HFFc6 (cell line): Measurements from ENCODE around the gene DDX23. TPM values are rescaled to one million over a fixed set of nuclear protein-coding genes. Genes with fewer than 3 reads are reported as not detected.

ENCODE experiments used
- DNase-seq: peaks from one replicate; pipeline ENCODE4 v3.0.0-alpha.2; 2018
- H3K27ac Mint-ChIP-seq: 2 replicates; pipeline ENCODE4 v1.8.0; 2020; ENCODE audit warnings: mild to moderate bottlenecking, mixed read lengths
- H3K27me3 Mint-ChIP-seq: 2 replicates; pipeline ENCODE4 v1.8.0; 2021; ENCODE audit warnings: mild to moderate bottlenecking, moderate library complexity, mixed read lengths; ENCODE audit not compliant: insufficient read depth
- H3K36me3 Mint-ChIP-seq: 2 replicates; pipeline ENCODE4 v1.8.0; 2021; ENCODE audit warnings: low read depth, mixed read lengths
- H3K4me1 Mint-ChIP-seq: 2 replicates; pipeline ENCODE4 v1.8.0; 2020; ENCODE audit warnings: low read depth, mixed read lengths
- H3K4me3 Mint-ChIP-seq: 2 replicates; pipeline ENCODE4 v1.8.0; 2020; ENCODE audit warnings: mild to moderate bottlenecking, moderate library complexity, mixed read lengths
- H3K9me3 Mint-ChIP-seq: 2 replicates; pipeline ENCODE4 v1.8.0; 2020; ENCODE audit warnings: mild to moderate bottlenecking, mixed read lengths
- CTCF ChIP-seq: fragments of 200-600 bp; sonication (generic); IDR thresholded peaks from 2 replicates; pipeline ENCODE4 v1.5.0; 2021; ENCODE audit warnings: antibody characterized with exemption, mild to moderate bottlenecking
- total RNA-seq, 6 experiments: library from RNA; stranded (reverse); fragmentation: NEBNext Ultra II Directional; extraction: Animal tissue kit (Norgen Biotek cat#: 25700); gene quantifications; 2 replicates in 1 of 6; 3 replicates in 5 of 6; pipeline ENCODE4 v1.2.3, GENCODE V29; 2021

The DDX23 gene
- total RNA-seq, 6 experiments from 2014 or later = 57.4 to 84.1 (median 69.8) TPM

GRCh38 chr12:48824905-48825304, 27.1 kb downstream of the DDX23 start:
- TF ChIP-seq CTCF = no peak
- DNase-seq = no peak
- Mint-ChIP-seq H3K4me3 (no peak overlapping the region), H3K27me3 (no peaks in the 10 kb centered on the region; the same call in none of the 2 replicates), H3K9me3 (no peaks in the 10 kb centered on the region), H3K36me3 (peaks cover 13% of the 10 kb centered on the region; the same call in 1 of the 2 replicates), H3K27ac (no peak overlapping the region), H3K4me1 (no peaks in the 10 kb centered on the region)

- no peaks in the 10 kb centered on the region for H3K9me3 Mint-ChIP-seq
- peaks cover 13% of the 10 kb centered on the region; the same call in 1 of the 2 replicates for H3K36me3 Mint-ChIP-seq
- no peak overlapping the region for H3K4me3 Mint-ChIP-seq
- no peaks in the 10 kb centered on the region; the same call in none of the 2 replicates for H3K27me3 Mint-ChIP-seq
- H3K27ac Mint-ChIP-seq = no peak overlapping the region
- TF ChIP-seq CTCF = no peak
- no peak for DNase-seq
- peaks cover 4% of the 10 kb centered on the region for H3K4me1 Mint-ChIP-seq
These were observed 27.9 kb downstream of the DDX23 start for GRCh38 chr12:48824112-48824511.

- no peaks in the 10 kb centered on the region for H3K9me3 Mint-ChIP-seq
- no peak for TF ChIP-seq CTCF
- peaks cover 8% of the 10 kb centered on the region for H3K4me1 Mint-ChIP-seq
- no peak for DNase-seq
- no peak overlapping the region for H3K27ac Mint-ChIP-seq
- H3K4me3 Mint-ChIP-seq = no peak overlapping the region
- H3K36me3 Mint-ChIP-seq = peaks cover 13% of the 10 kb centered on the region; the same call in 1 of the 2 replicates
- H3K27me3 Mint-ChIP-seq = no peaks in the 10 kb centered on the region; the same call in none of the 2 replicates
These were observed 28.7 kb downstream of the DDX23 start for GRCh38 chr12:48823281-48823680.

GRCh38 chr12:48822711-48823110, 29.3 kb downstream of the DDX23 start:
- H3K27ac Mint-ChIP-seq = no peak overlapping the region
- no peak for DNase-seq
- no peaks in the 10 kb centered on the region; the same call in none of the 2 replicates for H3K27me3 Mint-ChIP-seq
- H3K4me1 Mint-ChIP-seq = peaks cover 10% of the 10 kb centered on the region
- H3K9me3 Mint-ChIP-seq = no peaks in the 10 kb centered on the region
- no peak overlapping the region for H3K4me3 Mint-ChIP-seq
- no peak for TF ChIP-seq CTCF
- H3K36me3 Mint-ChIP-seq = peaks cover 13% of the 10 kb centered on the region; the same call in 1 of the 2 replicates

GRCh38 chr12:48822139-48822538, 29.8 kb downstream of the DDX23 start:
- DNase-seq = no peak
- Mint-ChIP-seq H3K27ac (no peak overlapping the region), H3K9me3 (no peaks in the 10 kb centered on the region), H3K4me3 (no peak overlapping the region), H3K36me3 (peaks cover 13% of the 10 kb centered on the region; the same call in 1 of the 2 replicates), H3K27me3 (no peaks in the 10 kb centered on the region; the same call in none of the 2 replicates), H3K4me1 (peaks cover 16% of the 10 kb centered on the region)
- TF ChIP-seq CTCF = no peak
